Type B pancreatic cell (in vitro differentiated cells): ENCODE data around the gene ORMDL2. TPM values are rescaled to one million over a fixed set of nuclear protein-coding genes. Genes with fewer than 3 reads are reported as not detected.

Source experiments
- DNase-seq: peaks from one replicate; pipeline ENCODE4 v3.0.0; 2021; ENCODE audit warnings: mixed read lengths; ENCODE audit not compliant: unreplicated experiment; ENCODE audit errors: extremely low spot score
- H3K27ac Mint-ChIP-seq: 2 replicates; pipeline ENCODE4 v1.8.0; 2021; ENCODE audit warnings: mild to moderate bottlenecking, mixed read lengths
- H3K27me3 Mint-ChIP-seq: 2 replicates; pipeline ENCODE4 v1.8.0; 2021; ENCODE audit warnings: mixed read lengths
- H3K36me3 Mint-ChIP-seq: 2 replicates; pipeline ENCODE4 v1.8.0; 2021; ENCODE audit warnings: mixed read lengths
- H3K4me1 Mint-ChIP-seq: one replicate; pipeline ENCODE4 v1.8.0; 2021; ENCODE audit warnings: mixed read lengths; ENCODE audit not compliant: unreplicated experiment
- H3K4me3 Mint-ChIP-seq: 2 replicates; pipeline ENCODE4 v1.8.0; 2021; ENCODE audit warnings: mild to moderate bottlenecking, mixed read lengths
- H3K9me3 Mint-ChIP-seq: 2 replicates; pipeline ENCODE4 v1.8.0; 2021; ENCODE audit warnings: mixed read lengths
- CTCF ChIP-seq: fragments of 200-600 bp; sonication (generic); conservative IDR thresholded peaks from 2 replicates; pipeline ENCODE4 v1.5.0; 2021; ENCODE audit warnings: antibody characterized with exemption, mild to moderate bottlenecking
- total RNA-seq: library from RNA; stranded (reverse); gene quantifications from 2 replicates; pipeline ENCODE4 v1.2.1, GENCODE V29; 2021; ENCODE audit warnings: low replicate concordance

ORMDL2 gene
- total RNA-seq, 1 donor from 2014 or later: 50.9 TPM

GRCh38 chr12:55809274-55809673, 8.6 kb upstream of the ORMDL2 start:
- Mint-ChIP-seq H3K36me3 (peaks cover 14% of the 10 kb centered on the region), H3K4me1 (peaks cover 20% of the 10 kb centered on the region), H3K9me3 (no peaks in the 10 kb centered on the region), H3K27ac (no peak overlapping the region), H3K27me3 (no peaks in the 10 kb centered on the region), H3K4me3 (no peak overlapping the region)
- no peak for DNase-seq
- no peak for TF ChIP-seq CTCF

GRCh38 chr12:55812088-55812487, 5.8 kb upstream of the ORMDL2 start:
- H3K27ac Mint-ChIP-seq: no peak overlapping the region
- no peak for DNase-seq
- no peak overlapping the region for H3K4me3 Mint-ChIP-seq
- H3K36me3 Mint-ChIP-seq: peaks cover 9% of the 10 kb centered on the region
- H3K9me3 Mint-ChIP-seq: no peaks in the 10 kb centered on the region
- no peaks in the 10 kb centered on the region for H3K27me3 Mint-ChIP-seq
- no peak for TF ChIP-seq CTCF
- peaks cover 22% of the 10 kb centered on the region for H3K4me1 Mint-ChIP-seq

GRCh38 chr12:55814257-55814656, 3.6 kb upstream of the ORMDL2 start:
- TF ChIP-seq CTCF: no peak
- no peaks in the 10 kb centered on the region for H3K27me3 Mint-ChIP-seq
- no peak for DNase-seq
- H3K9me3 Mint-ChIP-seq: no peaks in the 10 kb centered on the region
- no peak overlapping the region for H3K27ac Mint-ChIP-seq
- peaks cover 27% of the 10 kb centered on the region for H3K4me1 Mint-ChIP-seq
- peaks cover 9% of the 10 kb centered on the region for H3K36me3 Mint-ChIP-seq
- no peak overlapping the region for H3K4me3 Mint-ChIP-seq

- DNase-seq: no peak
- Mint-ChIP-seq H3K27ac (no peak overlapping the region), H3K4me3 (no peak overlapping the region), H3K27me3 (no peaks in the 10 kb centered on the region), H3K4me1 (peaks cover 27% of the 10 kb centered on the region), H3K9me3 (no peaks in the 10 kb centered on the region), H3K36me3 (peaks cover 9% of the 10 kb centered on the region)
- TF ChIP-seq CTCF: no peak
Measured at GRCh38 chr12:55815473-55815872, 2.4 kb upstream of the ORMDL2 start.

- TF ChIP-seq CTCF: no peak
- H3K4me1 Mint-ChIP-seq: peaks cover 22% of the 10 kb centered on the region
- H3K36me3 Mint-ChIP-seq: peaks cover 6% of the 10 kb centered on the region
- no peaks in the 10 kb centered on the region for H3K27me3 Mint-ChIP-seq
- DNase-seq: no peak
- no peak overlapping the region for H3K4me3 Mint-ChIP-seq
- H3K9me3 Mint-ChIP-seq: no peaks in the 10 kb centered on the region
- no peak overlapping the region for H3K27ac Mint-ChIP-seq
Measured at GRCh38 chr12:55816881-55817344, 928 bp upstream of the ORMDL2 start.

GRCh38 chr12:55818140-55818728, 393 bp downstream of the ORMDL2 start:
- Mint-ChIP-seq H3K4me1 (peaks cover 18% of the 10 kb centered on the region), H3K36me3 (peaks cover 16% of the 10 kb centered on the region), H3K27me3 (no peaks in the 10 kb centered on the region), H3K4me3 (no peak overlapping the region), H3K9me3 (no peaks in the 10 kb centered on the region), H3K27ac (no peak overlapping the region)
- no peak for TF ChIP-seq CTCF
- no peak for DNase-seq
